Sigmoid colon (tissue), 7 donors: ENCODE measurements around the gene BTBD9. TPM values are rescaled to one million over a fixed set of nuclear protein-coding genes. Genes with fewer than 3 reads are reported as not detected.
A peak's percentile ranks its signal among the peaks of the same experiment; 100 is the strongest.

Experiments
- DNase-seq: peaks from one replicate; pipeline ENCODE4 v3.0.0-alpha.2; 2019
- H3K27ac ChIP-seq, 4 donors: fragments of 200-600 bp; sonication (generic); one replicate each; pipeline ENCODE4 v1.5.1; 2016 to 2019; ENCODE audit warnings: mild to moderate bottlenecking in 1 of 4
- H3K27me3 ChIP-seq, 3 donors: fragments of 200-600 bp; sonication (generic); one replicate each; pipeline ENCODE4 v1.5.1; 2019; ENCODE audit warnings: mild to moderate bottlenecking in 1 of 3
- H3K36me3 ChIP-seq, 4 donors: fragments of 200-600 bp; sonication (generic); one replicate each; pipeline ENCODE4 v1.5.1; 2016 to 2019
- H3K4me1 ChIP-seq, 4 donors: fragments of 200-600 bp; sonication (generic); one replicate each; pipeline ENCODE4 v1.5.1; 2017 to 2019
- H3K4me3 ChIP-seq, 4 donors: fragments of 200-600 bp; sonication (generic); one replicate each; pipeline ENCODE4 v1.5.1; 2017 to 2019; ENCODE audit warnings: mild to moderate bottlenecking in 2 of 4, moderate library complexity in 1 of 4
- H3K9me3 ChIP-seq, 4 donors: fragments of 200-600 bp in 3 of 4; sonication (generic) in 3 of 4; one replicate each; pipeline versions ENCODE4 v1.5.1 to v1.6.1; 2013 to 2019
- EP300 ChIP-seq, 4 donors: sonication (generic); formaldehyde crosslinking; IDR thresholded peaks; one replicate each; pipeline ENCODE4 v1.6.1; 2017; ENCODE audit warnings: antibody characterized with exemption in 4 of 4
- POLR2A ChIP-seq, 2 donors: fragments of 450-650 bp; IDR thresholded peaks; one replicate each; pipeline ENCODE4 v1.6.1; 2016; ENCODE audit warnings: antibody characterized with exemption in 2 of 2, mild to moderate bottlenecking in 2 of 2, moderate library complexity in 2 of 2
- POLR2AphosphoS5 ChIP-seq, 4 donors: sonication (generic); formaldehyde crosslinking; IDR thresholded peaks; one replicate each; pipeline ENCODE4 v1.6.1; 2017; ENCODE audit warnings: antibody characterized with exemption in 4 of 4
- WGBS, 2 donors: extraction: QIAGEN DNeasy Blood & Tissue Kit; methylation state at CpG; one replicate each; pipeline ENCODE4 v1.1.7; 2013; 5-methylcytosine and 5-hydroxymethylcytosine counted together
- intact Hi-C: fragments of 100-400 bp; cut with DNase I; formaldehyde crosslinking; loops from one replicate; pipeline ENCODE4 v1.15.1; 2023
- polyA plus RNA-seq, 3 donors: library from polyadenylated mRNA; stranded (reverse); fragments of 200-250 nt; gene quantifications; one replicate each; pipeline ENCODE4 v1.2.3, GENCODE V29; 2013
- total RNA-seq, 4 donors: library from RNA; depleted of rRNA; stranded (reverse); fragments of >200 nt; gene quantifications; one replicate each; pipeline ENCODE4 v1.1.0, GENCODE V29; 2016
- TF ChIP-seq, protein P1 (sequence below), 4 experiments: fragments of 450-650 bp in 3 of 4; fragments of 200-600 bp in 1 of 4; IDR thresholded peaks; one replicate each; pipeline ENCODE4 v1.5.1; 2016 to 2019; ENCODE audit warnings: antibody characterized with exemption in 4 of 4, mild to moderate bottlenecking in 3 of 4, moderate library complexity in 2 of 4
- donor health status: healthy with polysubstance abuse.
- donor health status: Bipolar disorder and iron deficiency.
- donor health status: healthy.

The BTBD9 gene
- total and polyA plus RNA-seq, 7 donors: 3.6 to 20.8 (median 10.5) TPM

DNA sequence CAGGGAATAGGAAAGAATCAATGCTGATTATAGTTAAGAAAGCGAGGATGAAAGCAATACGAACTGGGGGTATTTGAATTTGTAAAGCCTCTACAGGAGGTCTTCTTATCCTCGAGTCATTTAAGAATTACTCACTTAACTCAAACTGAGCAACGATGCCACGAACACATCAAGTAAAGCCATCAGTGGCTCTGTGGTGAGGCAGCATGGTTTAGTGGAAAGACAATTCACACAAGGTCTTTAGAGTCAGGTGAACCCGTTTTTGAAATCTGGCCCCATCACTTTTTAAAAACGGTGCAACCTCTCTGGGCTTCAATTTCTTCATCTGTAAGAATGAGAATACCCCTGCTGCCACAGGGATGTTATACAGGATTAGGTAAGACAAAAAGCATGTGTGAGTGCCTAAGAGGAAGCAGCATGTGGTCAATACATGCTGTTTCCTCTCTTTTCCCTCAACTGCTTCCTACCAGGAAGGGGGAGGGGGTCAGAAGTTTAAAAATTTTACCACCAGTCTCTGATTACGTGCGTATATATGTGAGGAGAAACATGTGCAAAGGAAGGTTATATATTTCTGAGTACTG lies 162.0 kb downstream of the BTBD9 start:
- TF ChIP-seq POLR2A (IDR thresholded peaks at IDR 0.05): no peak
- TF ChIP-seq EP300 (IDR thresholded peaks at IDR 0.05): no peak
- TF ChIP-seq, protein P1, sequence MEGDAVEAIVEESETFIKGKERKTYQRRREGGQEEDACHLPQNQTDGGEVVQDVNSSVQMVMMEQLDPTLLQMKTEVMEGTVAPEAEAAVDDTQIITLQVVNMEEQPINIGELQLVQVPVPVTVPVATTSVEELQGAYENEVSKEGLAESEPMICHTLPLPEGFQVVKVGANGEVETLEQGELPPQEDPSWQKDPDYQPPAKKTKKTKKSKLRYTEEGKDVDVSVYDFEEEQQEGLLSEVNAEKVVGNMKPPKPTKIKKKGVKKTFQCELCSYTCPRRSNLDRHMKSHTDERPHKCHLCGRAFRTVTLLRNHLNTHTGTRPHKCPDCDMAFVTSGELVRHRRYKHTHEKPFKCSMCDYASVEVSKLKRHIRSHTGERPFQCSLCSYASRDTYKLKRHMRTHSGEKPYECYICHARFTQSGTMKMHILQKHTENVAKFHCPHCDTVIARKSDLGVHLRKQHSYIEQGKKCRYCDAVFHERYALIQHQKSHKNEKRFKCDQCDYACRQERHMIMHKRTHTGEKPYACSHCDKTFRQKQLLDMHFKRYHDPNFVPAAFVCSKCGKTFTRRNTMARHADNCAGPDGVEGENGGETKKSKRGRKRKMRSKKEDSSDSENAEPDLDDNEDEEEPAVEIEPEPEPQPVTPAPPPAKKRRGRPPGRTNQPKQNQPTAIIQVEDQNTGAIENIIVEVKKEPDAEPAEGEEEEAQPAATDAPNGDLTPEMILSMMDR (IDR thresholded peaks at IDR 0.05): no peak
- WGBS, 2 donors: 76 to 78% methylated on average over 9 of the region's 9 CpGs
- DNase-seq: no peak

DNA sequence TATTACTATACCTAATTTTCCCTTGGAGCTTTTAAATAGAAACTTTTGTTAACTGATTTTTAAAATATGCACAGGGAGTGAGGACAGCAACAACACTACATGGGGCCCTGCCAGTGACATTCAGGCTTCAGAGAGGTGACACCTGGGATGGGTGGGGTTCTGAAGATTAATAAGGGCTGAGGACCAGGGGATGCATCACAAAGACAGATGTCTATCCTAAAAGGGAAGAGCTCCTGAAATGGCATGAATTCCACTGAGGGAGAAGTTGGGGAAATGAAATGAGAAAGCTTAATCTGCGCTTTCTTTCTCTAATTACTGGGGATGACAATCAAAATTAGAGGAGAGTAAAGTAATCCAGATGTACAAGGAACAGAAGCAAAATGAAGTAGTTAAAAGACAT lies 162.8 kb downstream of the BTBD9 start:
- Histone ChIP-seq H3K36me3 (no peaks in the 10 kb centered on the region), H3K27me3 (no peaks in the 10 kb centered on the region), H3K9me3 (no peaks in the 10 kb centered on the region), H3K27ac (no peak overlapping the region), H3K4me1 (peaks cover 0 to 15% (median 0%) of the 10 kb centered on the region in 4 donors), H3K4me3 (no peak overlapping the region)
- TF ChIP-seq POLR2AphosphoS5 (IDR thresholded peaks at IDR 0.05): no peak
- no peak for TF ChIP-seq POLR2A (IDR thresholded peaks at IDR 0.05)
- no peak for TF ChIP-seq EP300 (IDR thresholded peaks at IDR 0.05)
- TF ChIP-seq, protein P1 (IDR thresholded peaks at IDR 0.05): no peak
- intact Hi-C loops: no loop called here
- 97 to 98% methylated on average over 1 of the region's 1 CpG for WGBS, 2 donors
- no peak for DNase-seq

More for the DNA sequence above, 162.0 kb downstream of the BTBD9 start:
- intact Hi-C loops: no loop called here
- Histone ChIP-seq H3K27ac (no peak overlapping the region), H3K9me3 (no peaks in the 10 kb centered on the region), H3K4me3 (no peak overlapping the region), H3K4me1 (peaks cover 0 to 18% (median 0%) of the 10 kb centered on the region in 4 donors), H3K27me3 (no peaks in the 10 kb centered on the region), H3K36me3 (no peaks in the 10 kb centered on the region)

DNA sequence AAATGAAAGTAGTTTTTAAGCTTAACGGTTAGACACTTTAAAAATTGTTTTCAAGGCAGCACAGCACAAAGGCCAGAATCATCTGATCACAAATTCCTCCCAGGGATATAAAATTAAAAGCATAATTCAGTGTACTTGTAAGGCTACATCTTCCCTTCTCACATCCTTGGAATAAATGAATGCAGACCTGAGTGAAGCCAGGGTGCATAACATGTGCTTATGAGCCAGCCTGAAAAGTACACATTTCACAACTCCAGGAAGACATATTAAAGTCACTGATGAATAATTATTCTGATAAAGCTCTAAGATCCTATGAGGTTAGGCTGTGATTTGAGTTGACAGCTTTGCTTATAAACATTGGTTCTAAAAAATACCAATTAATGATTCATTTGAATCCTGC lies 163.6 kb downstream of the BTBD9 start:
- intact Hi-C loops: no loop called here
- no peak for DNase-seq
- Histone ChIP-seq H3K9me3 (no peaks in the 10 kb centered on the region), H3K4me1 (peaks cover 0 to 15% (median 0%) of the 10 kb centered on the region in 4 donors), H3K27me3 (no peaks in the 10 kb centered on the region), H3K36me3 (no peaks in the 10 kb centered on the region), H3K4me3 (no peak overlapping the region), H3K27ac (peak overlapping the region in 1 of 4 donors; percentile 16)
- WGBS, 2 donors: 95 to 98% methylated on average over 1 of the region's 1 CpG
- TF ChIP-seq EP300 (IDR thresholded peaks at IDR 0.05) (no peak), POLR2AphosphoS5 (IDR thresholded peaks at IDR 0.05) (peak in 1 of 4 donors; percentile 29), POLR2A (IDR thresholded peaks at IDR 0.05) (no peak)
- TF ChIP-seq, protein P1 (IDR thresholded peaks at IDR 0.05): no peak

DNA sequence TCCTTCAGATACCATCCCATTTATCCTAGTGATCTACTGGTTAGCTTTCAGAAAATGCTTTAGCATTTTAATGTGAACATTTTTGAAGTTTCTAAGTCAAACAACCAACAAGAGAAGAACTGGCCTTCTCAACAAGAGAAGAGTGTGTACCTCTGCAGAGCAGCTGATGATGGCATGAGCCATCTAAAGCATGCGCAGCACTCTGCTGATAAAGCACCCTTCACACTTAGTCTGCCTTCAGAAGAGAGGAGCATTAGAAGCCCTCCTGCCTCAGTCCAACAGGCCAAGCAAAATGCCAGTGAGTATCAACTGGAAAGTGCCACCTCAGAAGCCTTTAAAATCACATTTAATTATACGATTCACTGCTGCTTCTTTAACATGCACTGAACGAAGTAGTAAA lies 169.2 kb downstream of the BTBD9 start:
- no peak for DNase-seq
- H3K9me3 ChIP-seq: no peaks in the 10 kb centered on the region
- no peak overlapping the region for H3K27ac ChIP-seq
- no peak overlapping the region for H3K4me3 ChIP-seq
- H3K36me3 ChIP-seq: no peaks in the 10 kb centered on the region
- TF ChIP-seq, protein P1 (IDR thresholded peaks at IDR 0.05): no peak
- TF ChIP-seq POLR2A (IDR thresholded peaks at IDR 0.05) (no peak), POLR2AphosphoS5 (IDR thresholded peaks at IDR 0.05) (no peak), EP300 (IDR thresholded peaks at IDR 0.05) (no peak)
- intact Hi-C loops: no loop called here
- no peaks in the 10 kb centered on the region for H3K27me3 ChIP-seq
- H3K4me1 ChIP-seq: peaks cover 0 to 3% (median 0%) of the 10 kb centered on the region in 4 donors
- WGBS, 2 donors: 96 to 97% methylated on average over 3 of the region's 3 CpGs

DNA sequence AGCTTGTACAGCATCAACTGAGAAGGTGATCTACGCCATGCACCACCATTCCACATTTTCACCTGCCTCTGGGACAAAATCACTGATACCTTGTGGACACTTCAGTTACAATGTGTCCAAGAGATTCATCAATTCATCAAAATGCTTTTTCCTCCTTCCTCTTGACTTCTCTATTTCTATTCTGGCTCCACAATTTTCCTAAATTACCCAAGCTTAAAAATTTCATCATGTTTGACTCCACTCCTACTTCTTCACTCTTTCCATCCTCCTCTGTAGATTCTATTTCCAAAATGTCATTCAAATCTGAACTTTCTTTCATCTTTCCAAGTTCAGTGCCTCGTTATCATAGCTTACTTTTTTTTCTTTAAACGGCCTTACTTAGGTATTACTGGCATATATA lies 172.2 kb downstream of the BTBD9 start:
- H3K4me1 ChIP-seq: no peaks in the 10 kb centered on the region
- no peaks in the 10 kb centered on the region for H3K9me3 ChIP-seq
- no peak for DNase-seq
- TF ChIP-seq EP300 (IDR thresholded peaks at IDR 0.05) (no peak), POLR2AphosphoS5 (IDR thresholded peaks at IDR 0.05) (no peak)
- TF ChIP-seq, protein P1 (IDR thresholded peaks at IDR 0.05): no peak
- intact Hi-C loops: no loop called here
- H3K4me3 ChIP-seq: no peak overlapping the region
- no peaks in the 10 kb centered on the region for H3K27me3 ChIP-seq
- no peaks in the 10 kb centered on the region for H3K36me3 ChIP-seq
- no peak overlapping the region for H3K27ac ChIP-seq
- WGBS, 2 donors: 88 to 91% methylated on average over 3 of the region's 3 CpGs
